ENCODE measurements around the gene MRM3. TPM values are rescaled to one million over a fixed set of nuclear protein-coding genes. Genes with fewer than 3 reads are reported as not detected.
"Not testable (repeated sequence)": the region's sequence is repeated elsewhere in the genome, so short reads cannot be mapped to it uniquely, and the experiment has no call there.

Gene MRM3
- polyA plus RNA-seq, 4 donors, result 16.6 to 20.7 (median 18.6) TPM

DNA sequence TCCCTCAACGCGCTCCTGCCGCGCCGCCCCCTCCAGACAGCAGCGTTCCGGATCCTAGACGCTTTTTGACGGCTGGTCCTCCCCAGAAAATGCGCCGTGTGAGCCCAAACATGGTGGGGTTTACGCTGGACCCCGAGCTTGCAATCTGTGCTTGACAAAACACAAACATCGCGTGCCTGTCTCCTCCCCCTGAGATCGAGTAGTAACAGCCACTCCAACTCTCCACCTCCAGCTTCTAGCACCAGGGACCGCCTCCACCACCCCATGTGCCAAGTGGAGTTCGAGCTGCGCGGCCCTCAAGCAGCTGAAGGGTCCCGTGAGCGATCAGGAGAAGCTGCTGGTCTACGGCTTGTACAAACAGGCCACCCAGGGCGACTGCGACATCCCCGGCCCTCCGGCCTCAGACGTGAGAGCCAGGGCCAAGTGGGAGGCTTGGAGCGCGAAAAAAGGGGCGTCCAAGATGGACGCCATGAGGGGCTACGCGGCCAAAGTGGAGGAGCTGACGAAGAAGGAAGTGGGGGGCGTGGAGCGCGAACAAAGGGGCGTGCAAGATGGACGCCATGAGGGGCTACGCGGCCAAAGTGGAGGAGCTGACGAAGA is 29.4 kb upstream of the MRM3 start:
- peak in 3 of 4 donors; percentile 27 to 44 (median 42) for DNase-seq (ENCODE audit: low read depth in 4 of 4, low spot score in 3 of 4)

DNA sequence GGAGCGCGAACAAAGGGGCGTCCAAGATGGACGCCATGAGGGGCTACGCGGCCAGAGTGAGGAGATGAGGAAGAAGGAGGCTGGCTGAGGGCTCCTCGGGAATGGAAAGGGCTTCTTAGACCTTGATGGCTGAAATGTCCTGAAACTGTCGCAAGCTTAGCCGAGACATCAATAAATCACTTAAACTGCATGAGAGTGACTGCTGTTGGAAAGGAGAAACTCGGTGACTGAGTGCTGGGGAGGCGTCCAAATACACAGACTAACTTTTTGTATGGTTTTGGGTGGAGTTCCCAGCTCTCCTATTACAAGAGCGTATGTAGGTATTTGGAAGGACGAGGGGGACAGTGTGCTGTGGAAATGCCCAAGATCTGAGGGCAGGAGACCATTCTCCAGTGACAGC is 28.7 kb upstream of the MRM3 start:
- no peak for DNase-seq (ENCODE audit: low read depth in 4 of 4, low spot score in 3 of 4)

- DNase-seq (ENCODE audit: low read depth in 4 of 4, low spot score in 3 of 4), result not testable (repeated sequence)
Observed at GRCh38 chr17:755319-755961, 26.7 kb upstream of the MRM3 start.

DNA sequence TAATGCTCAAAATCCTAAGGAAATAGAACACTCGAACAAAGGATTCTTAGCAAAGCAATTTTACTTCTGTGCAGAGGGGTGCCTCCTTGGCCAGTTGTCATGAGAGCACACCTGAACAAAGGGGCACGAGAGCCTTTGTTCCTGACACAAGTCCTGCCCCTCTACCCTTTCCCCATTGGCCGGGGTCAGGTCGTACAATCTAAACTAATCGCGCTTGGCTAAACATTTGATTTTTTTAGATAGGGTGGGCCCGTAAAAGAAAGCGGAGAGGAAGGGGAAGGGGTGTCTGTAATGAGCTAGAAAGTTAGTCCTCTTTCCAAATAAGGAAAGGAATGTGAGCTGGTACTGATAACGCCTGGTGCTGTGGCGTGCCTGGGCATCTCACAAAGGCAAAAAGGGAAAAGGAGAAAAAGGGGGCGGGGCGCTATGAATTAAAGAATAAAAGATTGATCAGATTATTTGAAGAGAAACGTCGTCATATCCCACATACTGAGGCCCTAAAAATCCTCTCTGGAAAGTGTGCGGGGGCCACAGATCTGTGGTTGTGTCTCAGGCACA is 26.1 kb upstream of the MRM3 start:
- not testable (repeated sequence) for DNase-seq (ENCODE audit: low read depth in 4 of 4, low spot score in 3 of 4)

GRCh38 chr17:759964-760363 is 22.2 kb upstream of the MRM3 start:
- DNase-seq (ENCODE audit: low read depth in 4 of 4, low spot score in 3 of 4), result no peak

GRCh38 chr17:760371-760770 is 21.8 kb upstream of the MRM3 start:
- no peak for DNase-seq (ENCODE audit: low read depth in 4 of 4, low spot score in 3 of 4)

DNA sequence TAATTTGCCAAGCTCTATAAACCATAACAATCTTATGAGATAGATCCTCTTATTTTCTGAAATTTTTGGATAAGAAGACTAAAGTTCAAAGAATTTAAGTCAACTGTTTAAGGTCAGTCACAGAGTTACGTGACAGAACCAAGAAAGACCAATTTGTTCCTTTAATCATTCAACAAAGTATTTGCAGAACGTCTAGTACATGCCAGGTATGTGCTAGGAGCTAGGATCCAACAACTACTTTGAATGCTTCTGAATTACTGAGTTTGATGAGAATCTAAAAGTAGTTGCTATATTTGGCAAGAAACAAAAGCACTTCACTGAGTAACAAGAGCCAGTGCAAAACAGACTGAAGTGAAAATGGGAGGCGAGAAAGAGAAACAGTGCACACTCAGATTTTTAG is 15.1 kb upstream of the MRM3 start:
- no peak for DNase-seq (ENCODE audit: low read depth in 4 of 4, low spot score in 3 of 4)

GRCh38 chr17:773016-773415 is 9.1 kb upstream of the MRM3 start:
- no peak for DNase-seq (ENCODE audit: low read depth in 4 of 4, low spot score in 3 of 4)

DNA sequence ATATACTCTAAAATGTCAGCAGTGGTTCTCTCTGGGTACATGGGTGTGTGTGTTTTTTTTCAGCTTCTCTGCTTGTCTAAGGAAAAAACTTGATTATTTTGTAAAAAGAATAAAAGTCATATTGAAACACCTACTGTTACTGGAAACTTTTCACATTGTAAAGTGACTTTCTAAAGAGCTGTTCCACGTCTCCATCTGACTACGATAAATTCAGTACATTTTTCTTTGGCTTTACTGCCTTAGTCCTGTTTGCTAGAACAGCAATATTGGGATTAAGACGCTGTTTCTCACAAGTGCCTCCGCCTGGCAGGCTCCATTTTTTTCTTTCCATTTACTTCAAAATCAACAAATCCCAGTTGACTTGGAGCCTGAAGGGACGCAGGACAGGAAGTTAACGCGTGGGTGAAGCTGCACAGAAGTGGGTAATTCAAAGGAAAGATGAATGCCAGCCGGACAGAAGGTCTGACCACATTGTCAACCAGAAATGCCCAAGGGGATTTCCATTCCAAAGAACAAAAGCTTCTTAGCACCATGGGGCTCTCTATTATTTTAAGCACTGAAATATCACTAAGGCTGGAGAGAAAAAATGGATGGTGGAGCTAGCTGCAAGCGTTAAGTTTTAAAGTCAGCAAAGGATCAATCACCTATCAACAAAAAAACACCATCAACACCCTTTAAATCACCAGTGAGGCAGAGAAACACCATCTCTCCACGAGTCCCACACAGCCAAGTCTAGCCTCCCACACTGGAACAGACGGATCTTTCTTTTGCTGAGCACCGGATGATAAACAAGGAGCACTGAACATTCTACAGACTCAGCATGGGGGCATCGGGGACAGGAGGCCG is 8.5 kb upstream of the MRM3 start:
- DNase-seq (ENCODE audit: low read depth in 4 of 4, low spot score in 3 of 4), result no peak

- DNase-seq (ENCODE audit: low read depth in 4 of 4, low spot score in 3 of 4), result no peak
Observed at GRCh38 chr17:774313-774584, 7.9 kb upstream of the MRM3 start.

DNA sequence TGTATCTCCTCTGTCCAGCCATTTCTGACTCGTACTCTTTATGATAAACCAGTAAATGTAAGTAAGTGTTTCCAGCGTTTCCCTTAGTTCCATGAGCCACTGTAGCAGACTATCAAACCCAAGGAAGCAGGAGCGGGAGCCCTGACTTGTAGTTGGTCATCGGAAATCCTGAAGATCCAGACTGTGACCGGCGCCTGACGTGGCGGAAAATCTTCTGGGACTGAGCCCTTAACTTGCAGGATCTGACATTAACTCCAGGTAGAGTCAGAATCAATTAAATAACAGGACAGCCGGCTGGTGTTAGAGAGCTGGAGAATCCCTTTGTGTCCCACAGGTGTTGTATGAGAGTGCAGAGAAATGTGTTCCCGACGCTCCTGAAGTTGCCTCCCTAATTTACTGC is 4.1 kb upstream of the MRM3 start:
- DNase-seq (ENCODE audit: low read depth in 4 of 4, low spot score in 3 of 4), result no peak

DNA sequence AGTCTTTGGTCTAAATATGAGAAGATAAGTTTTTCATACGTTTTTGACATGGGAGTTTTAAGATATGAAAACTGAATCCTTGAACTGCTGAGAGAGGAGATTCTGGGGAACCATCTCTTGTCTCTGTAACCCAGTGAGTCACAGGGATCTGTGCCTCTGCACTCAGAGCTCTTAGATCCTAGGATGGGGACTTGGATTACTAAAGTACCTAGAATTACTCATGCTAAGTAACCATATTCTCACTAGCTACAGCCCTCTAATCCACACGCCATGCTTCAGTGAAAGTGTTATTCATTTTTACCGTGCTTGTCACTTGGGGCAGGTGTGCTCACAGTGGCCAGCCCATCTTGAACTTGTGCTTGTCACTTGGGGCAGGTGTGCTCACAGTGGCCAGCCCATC is 2.0 kb downstream of the MRM3 start:
- DNase-seq (ENCODE audit: low read depth in 4 of 4, low spot score in 3 of 4), result no peak

GRCh38 chr17:785901-786300 is 3.7 kb downstream of the MRM3 start:
- not testable (repeated sequence) for DNase-seq (ENCODE audit: low read depth in 4 of 4, low spot score in 3 of 4)

- DNase-seq (ENCODE audit: low read depth in 4 of 4, low spot score in 3 of 4), result no peak
Observed at GRCh38 chr17:787641-788221, 5.6 kb downstream of the MRM3 start.

- DNase-seq (ENCODE audit: low read depth in 4 of 4, low spot score in 3 of 4), result no peak
Observed at GRCh38 chr17:788551-788950, 6.4 kb downstream of the MRM3 start.

- DNase-seq (ENCODE audit: low read depth in 4 of 4, low spot score in 3 of 4), result no peak
Observed at GRCh38 chr17:789160-789840, 7.1 kb downstream of the MRM3 start.

GRCh38 chr17:789931-790873 is 8.0 kb downstream of the MRM3 start:
- not testable (repeated sequence) for DNase-seq (ENCODE audit: low read depth in 4 of 4, low spot score in 3 of 4)

DNA sequence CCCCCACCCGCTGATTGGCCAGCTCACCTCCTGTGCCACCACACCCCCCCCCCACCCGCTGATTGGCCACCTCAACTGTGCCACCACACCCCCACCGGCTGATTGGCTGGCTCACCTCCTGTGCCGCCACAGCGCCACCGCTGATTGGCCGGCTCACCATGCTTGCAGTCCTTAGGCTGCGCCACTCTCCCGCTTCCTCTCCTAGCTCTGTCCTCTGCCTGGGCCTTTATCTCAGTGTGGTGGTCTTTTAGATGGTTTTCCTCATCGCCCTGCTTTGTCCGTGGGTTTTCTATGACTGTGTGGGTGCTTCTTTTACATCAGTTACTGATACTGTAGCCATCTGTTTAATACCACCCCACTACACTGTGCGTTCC is 8.7 kb downstream of the MRM3 start:
- DNase-seq (ENCODE audit: low read depth in 4 of 4, low spot score in 3 of 4), result not testable (repeated sequence)

DNA sequence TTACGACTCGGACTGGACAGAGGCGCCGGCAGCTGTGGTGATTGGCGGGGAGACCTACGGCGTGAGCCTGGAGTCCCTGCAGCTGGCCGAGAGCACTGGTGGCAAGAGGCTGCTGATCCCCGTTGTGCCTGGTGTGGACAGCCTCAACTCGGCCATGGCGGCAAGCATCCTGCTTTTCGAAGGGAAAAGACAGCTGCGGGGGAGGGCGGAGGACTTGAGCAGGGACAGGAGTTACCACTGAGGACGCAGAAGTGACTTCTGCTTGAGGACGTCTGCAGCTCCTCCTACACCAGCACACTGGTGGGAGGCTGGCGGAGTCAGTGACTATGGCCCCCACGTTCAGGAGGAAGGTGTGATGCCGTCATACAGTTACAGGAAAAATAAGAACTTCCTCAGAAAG is 9.7 kb downstream of the MRM3 start:
- no peak for DNase-seq (ENCODE audit: low read depth in 4 of 4, low spot score in 3 of 4)

- no peak for DNase-seq (ENCODE audit: low read depth in 4 of 4, low spot score in 3 of 4)
Observed at GRCh38 chr17:792277-792676, 10.1 kb downstream of the MRM3 start.

Measured in right renal pelvis (tissue), 4 donors.